GM13977 (cell line): Measurements from ENCODE around the gene PPP4R3A.
"Not testable (repeated sequence)": the region's sequence is repeated elsewhere in the genome, so short reads cannot be mapped to it uniquely, and the experiment has no call there.

Experiments used
- DNase-seq: peaks from one replicate; pipeline ENCODE4 v3.0.0; 2012; ENCODE audit warnings: low spot score
- in situ Hi-C: fragments of 300-500 bp; cut with MboI; formaldehyde crosslinking; loops from one replicate; pipeline ENCODE4 v1.12.0; 2022; ENCODE audit warnings: low sequenced_read_pairs, low pct_unique_long_range_greater_than_20kb, mixed read lengths, inconsistent platforms; ENCODE audit not compliant: unreplicated experiment
- TF ChIP-seq, protein P1 (sequence below): IDR thresholded peaks from 2 replicates; pipeline ENCODE4 v1.5.1; 2012; ENCODE audit warnings: mild to moderate bottlenecking, control low read depth; ENCODE audit not compliant: insufficient read depth; ENCODE audit errors: extremely low read depth, missing control alignments

The PPP4R3A gene

DNA sequence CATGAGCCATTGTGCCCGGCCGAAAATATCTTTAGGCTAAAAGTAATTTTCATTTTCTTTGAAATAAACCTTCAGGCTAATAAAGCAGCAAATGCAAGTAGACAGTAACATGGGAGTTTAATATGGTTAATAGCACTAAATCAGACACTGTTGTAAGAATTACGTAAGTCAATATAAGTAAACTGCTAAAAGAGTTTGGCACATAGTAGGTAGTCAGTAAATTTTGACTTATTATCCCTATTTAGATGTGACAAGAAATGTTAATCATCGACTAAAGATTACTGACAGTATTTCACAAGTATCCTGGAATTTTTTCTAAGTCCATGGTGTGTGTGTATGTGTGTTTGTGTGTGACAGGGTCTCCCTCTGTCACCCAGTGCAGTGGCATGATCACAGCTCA lies 3.9 kb downstream of the PPP4R3A start:
- in situ Hi-C loops, result no loop called here
- TF ChIP-seq, protein P1, sequence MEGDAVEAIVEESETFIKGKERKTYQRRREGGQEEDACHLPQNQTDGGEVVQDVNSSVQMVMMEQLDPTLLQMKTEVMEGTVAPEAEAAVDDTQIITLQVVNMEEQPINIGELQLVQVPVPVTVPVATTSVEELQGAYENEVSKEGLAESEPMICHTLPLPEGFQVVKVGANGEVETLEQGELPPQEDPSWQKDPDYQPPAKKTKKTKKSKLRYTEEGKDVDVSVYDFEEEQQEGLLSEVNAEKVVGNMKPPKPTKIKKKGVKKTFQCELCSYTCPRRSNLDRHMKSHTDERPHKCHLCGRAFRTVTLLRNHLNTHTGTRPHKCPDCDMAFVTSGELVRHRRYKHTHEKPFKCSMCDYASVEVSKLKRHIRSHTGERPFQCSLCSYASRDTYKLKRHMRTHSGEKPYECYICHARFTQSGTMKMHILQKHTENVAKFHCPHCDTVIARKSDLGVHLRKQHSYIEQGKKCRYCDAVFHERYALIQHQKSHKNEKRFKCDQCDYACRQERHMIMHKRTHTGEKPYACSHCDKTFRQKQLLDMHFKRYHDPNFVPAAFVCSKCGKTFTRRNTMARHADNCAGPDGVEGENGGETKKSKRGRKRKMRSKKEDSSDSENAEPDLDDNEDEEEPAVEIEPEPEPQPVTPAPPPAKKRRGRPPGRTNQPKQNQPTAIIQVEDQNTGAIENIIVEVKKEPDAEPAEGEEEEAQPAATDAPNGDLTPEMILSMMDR, result no peak
- DNase-seq, result no peak

DNA sequence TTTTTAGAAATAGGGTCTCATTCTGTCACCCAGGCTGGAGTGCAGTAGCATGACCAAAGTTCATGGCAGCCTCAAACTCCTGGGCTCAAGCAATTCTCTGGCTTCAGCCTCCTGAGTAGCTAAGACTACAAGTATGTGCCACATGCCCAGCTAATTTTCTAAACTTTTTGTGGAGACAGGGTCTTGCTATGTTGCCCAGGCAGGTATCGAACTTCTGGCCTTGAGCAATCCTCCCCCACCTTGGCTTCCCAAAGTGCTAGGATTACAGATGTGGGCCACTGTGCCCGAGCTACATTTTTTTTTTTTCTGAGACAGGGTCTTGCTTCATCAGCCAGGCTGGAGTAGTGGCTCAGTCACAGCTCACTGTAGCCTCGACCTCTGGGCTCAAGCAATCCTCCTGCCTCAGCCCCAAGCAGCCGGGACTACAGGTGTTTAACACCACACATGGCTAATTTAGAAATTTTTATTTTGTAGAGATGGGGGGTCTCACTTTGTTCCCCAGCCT lies 7.1 kb downstream of the PPP4R3A start:
- in situ Hi-C loops, result no loop called here
- no peak for DNase-seq

DNA sequence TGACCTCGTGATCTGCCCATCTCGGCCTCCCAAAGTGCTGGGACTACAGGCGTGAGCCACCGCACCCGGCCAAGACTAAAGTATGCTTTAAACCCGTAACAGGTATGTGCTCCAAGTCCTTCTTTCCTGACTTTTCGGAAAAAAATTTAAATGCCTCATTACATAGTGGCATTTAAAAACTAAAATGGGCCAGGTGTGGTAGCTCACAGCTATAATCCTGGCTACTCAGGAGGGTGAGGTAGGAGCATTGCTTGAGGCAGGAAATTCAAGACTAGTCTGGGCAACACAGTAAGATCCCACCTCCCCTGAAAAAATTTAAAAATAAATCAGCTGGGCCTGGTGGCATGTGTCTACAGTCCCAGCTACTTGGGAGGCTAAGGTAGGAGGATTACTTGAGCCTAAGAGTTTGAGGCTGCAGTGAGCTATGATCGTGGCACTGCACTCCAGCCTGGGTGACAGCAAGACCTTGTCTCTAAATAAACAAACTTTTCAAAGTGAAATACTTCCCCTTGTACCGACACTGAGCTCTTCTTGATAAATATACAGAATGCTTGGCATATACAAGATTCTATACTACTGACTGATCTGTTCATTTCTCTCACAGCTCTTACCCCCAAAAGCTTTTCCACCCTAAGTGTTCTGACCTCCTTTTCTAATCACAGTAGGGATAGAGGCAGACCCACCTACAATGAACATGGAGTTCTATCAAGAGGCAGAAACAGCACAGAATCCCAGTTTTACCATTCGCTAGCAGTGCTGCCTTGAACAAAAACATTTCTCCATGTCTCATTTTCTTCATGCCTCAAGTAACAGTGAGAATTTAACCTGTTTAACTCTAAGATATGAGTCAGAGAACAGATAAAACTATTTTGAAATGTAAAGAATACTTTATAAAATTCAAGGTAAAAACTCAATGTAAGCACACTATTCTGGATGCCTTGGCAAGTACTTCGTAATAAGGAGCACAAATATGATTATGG lies 7.9 kb downstream of the PPP4R3A start:
- TF ChIP-seq, protein P1, result no peak
- no peak for DNase-seq
- in situ Hi-C loops, result no loop called here

More for the DNA sequence above, 7.1 kb downstream of the PPP4R3A start:
- TF ChIP-seq, protein P1, result no peak

DNA sequence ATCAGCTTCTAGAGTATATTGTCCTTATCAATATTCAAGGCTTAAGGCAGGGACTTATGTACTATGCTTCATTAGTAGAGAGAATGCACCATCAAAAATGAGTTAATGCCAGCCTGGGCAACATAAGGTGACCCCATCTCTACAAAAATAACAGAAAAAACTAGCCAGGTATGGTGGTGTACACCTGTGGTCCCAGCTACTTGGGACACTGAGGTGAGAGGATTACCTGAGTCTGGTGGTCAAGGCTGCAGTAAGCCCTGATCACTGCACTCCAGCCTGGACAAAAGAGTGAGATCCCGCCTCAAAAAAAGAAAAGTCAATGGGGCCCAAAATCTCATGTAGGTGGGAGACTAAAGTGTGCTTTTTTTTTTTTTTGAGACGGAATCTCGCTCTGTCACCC lies 8.8 kb downstream of the PPP4R3A start:
- no peak for DNase-seq
- TF ChIP-seq, protein P1, result no peak
- in situ Hi-C loops, result no loop called here

DNA sequence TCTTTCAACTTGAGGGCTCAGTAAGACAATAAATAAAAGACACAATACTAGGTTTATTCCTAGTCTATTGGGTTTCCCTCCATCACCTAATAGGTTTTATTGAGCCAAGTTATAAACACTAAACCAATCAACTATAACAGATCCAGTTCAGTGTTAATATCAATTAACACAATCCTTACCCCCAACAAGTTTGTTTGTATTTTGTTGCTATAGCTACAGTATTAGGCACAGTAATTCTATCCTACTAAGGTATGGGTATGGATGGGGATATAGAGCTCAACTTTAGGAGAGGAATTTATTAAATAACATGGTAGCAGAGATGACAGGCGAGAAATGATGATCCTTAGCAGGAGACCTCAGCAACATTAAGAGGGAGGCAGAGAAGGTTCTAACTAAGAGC lies 13.3 kb downstream of the PPP4R3A start:
- TF ChIP-seq, protein P1, result no peak
- in situ Hi-C loops, result no loop called here
- DNase-seq, result no peak

DNA sequence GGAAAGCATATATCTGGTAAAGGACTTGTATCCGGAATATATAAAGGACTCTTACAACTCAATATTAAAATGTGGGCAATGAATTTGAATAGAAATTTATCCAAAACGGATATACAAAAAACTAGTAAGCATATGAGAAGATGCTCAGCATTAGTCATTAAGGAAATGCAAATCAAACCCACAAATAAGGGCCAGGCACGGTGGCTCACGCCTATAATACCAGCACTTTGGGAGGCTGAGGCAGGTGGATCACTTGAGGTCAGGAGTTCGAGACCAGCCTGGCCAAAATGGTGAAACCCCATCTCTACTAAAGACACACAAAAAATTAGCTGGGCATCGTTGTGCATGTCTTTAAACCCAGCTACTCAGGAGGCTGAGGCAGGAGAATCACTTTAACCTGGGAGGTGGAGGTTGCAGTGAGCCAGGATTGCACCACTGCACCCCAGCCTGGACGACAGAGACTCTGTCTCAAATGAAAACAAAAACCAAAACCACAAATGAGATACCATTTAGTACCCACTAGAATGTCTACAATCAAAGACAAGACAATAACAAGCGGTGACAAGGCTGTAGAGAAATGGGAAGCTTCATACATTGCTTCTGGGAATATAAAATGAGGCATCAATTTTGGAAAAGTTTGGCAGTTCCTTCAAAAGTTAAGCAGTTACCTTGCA lies 15.6 kb downstream of the PPP4R3A start:
- DNase-seq, in situ Hi-C loops: not testable (repeated sequence)

DNA sequence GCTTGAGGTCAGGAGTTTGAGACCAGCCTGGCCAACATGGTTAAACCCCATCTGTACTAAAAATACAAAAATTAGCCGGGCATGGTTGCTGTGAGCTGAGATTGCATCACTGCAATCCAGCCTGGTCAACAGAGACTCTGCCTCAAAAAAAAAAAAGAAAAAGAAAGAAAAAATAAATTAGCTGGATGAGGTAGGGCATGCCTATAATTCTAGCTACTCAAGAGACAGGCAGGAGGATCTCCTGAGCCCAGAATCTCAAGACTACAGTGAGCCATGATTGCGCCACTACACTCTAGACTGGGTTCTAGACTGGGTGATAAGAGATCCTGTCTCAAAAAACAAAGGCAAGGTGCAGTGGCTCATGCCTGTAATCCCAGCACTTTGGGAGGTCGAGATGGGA lies 16.9 kb downstream of the PPP4R3A start:
- no peak for DNase-seq
- TF ChIP-seq, protein P1, result no peak
- in situ Hi-C loops, result no loop called here
